ENCODE results near the gene OSBPL5.
A peak's percentile ranks its signal among the peaks of the same experiment; 100 is the strongest.

OSBPL5 gene

GRCh38 chr11:3104051-3104714 is 60.9 kb downstream of the OSBPL5 start:
- intact Hi-C loops (cut with DNase I; ENCODE audit: low total_unique reads): loop anchor here (10.0 kb wide), 1 partner anchor 111 kb away; the partner anchor contains the start of gene MRGPRG
- DNase-seq: peak in 1 of 2 donors; percentile 62
- no peaks in the 10 kb centered on the region for H3K27me3 ChIP-seq
- H3K36me3 ChIP-seq: peaks cover 53 to 100% (median 85%) of the 10 kb centered on the region in 3 donors
- no peaks in the 10 kb centered on the region for H3K9me3 ChIP-seq
- H3K4me1 ChIP-seq: no peaks in the 10 kb centered on the region
- H3K27ac ChIP-seq: no peak overlapping the region
- no peak overlapping the region for H3K4me3 ChIP-seq
- TF ChIP-seq CTCF (IDR thresholded peaks at IDR 0.05): no peak

- no peak for TF ChIP-seq CTCF (IDR thresholded peaks at IDR 0.05)
- Histone ChIP-seq H3K36me3 (peaks cover 57 to 99% (median 81%) of the 10 kb centered on the region in 3 donors), H3K27me3 (no peaks in the 10 kb centered on the region), H3K27ac (no peak overlapping the region), H3K4me1 (no peaks in the 10 kb centered on the region), H3K9me3 (no peaks in the 10 kb centered on the region), H3K4me3 (no peak overlapping the region)
- DNase-seq: peak in 1 of 2 donors; percentile 59
- intact Hi-C loops (cut with DNase I; ENCODE audit: low total_unique reads): loop anchor here (10.0 kb wide), 1 partner anchor 112 kb away; the partner anchor contains the start of gene MRGPRG
Measured at GRCh38 chr11:3103076-3103475, 62.0 kb downstream of the OSBPL5 start.

GRCh38 chr11:3102641-3102921 is 62.5 kb downstream of the OSBPL5 start:
- Histone ChIP-seq H3K27me3 (no peaks in the 10 kb centered on the region), H3K4me1 (no peaks in the 10 kb centered on the region), H3K4me3 (no peak overlapping the region), H3K36me3 (peaks cover 53 to 99% (median 79%) of the 10 kb centered on the region in 3 donors), H3K27ac (no peak overlapping the region), H3K9me3 (no peaks in the 10 kb centered on the region)
- intact Hi-C loops (cut with DNase I; ENCODE audit: low total_unique reads): loop anchor here (10.0 kb wide), 1 partner anchor 112 kb away; the partner anchor contains the start of gene MRGPRG
- no peak for TF ChIP-seq CTCF (IDR thresholded peaks at IDR 0.05)
- peak in 1 of 2 donors; percentile 37 for DNase-seq

- H3K27ac ChIP-seq: no peak overlapping the region
- H3K36me3 ChIP-seq: peaks cover 48 to 99% (median 79%) of the 10 kb centered on the region in 3 donors
- H3K27me3 ChIP-seq: no peaks in the 10 kb centered on the region
- peak in 1 of 2 donors; percentile 63 for DNase-seq
- H3K9me3 ChIP-seq: no peaks in the 10 kb centered on the region
- H3K4me3 ChIP-seq: no peak overlapping the region
- intact Hi-C loops (cut with DNase I; ENCODE audit: low total_unique reads): loop anchor here (10.0 kb wide), 1 partner anchor 113 kb away; the partner anchor contains the start of gene MRGPRG
- TF ChIP-seq CTCF (IDR thresholded peaks at IDR 0.05): no peak
- no peaks in the 10 kb centered on the region for H3K4me1 ChIP-seq
Measured at GRCh38 chr11:3101921-3102640, 63.0 kb downstream of the OSBPL5 start.

- Histone ChIP-seq H3K4me3 (no peak overlapping the region), H3K4me1 (peaks cover 0 to 11% (median 3%) of the 10 kb centered on the region in 4 donors), H3K9me3 (no peaks in the 10 kb centered on the region), H3K27me3 (no peaks in the 10 kb centered on the region), H3K27ac (no peak overlapping the region), H3K36me3 (peaks cover 34 to 97% (median 64%) of the 10 kb centered on the region in 3 donors)
- intact Hi-C loops (cut with DNase I; ENCODE audit: low total_unique reads): no loop called here
- TF ChIP-seq CTCF (IDR thresholded peaks at IDR 0.05): no peak
- DNase-seq: no peak
Measured at GRCh38 chr11:3099178-3099577, 65.9 kb downstream of the OSBPL5 start.

Data from tibial artery (tissue), 4 donors.